HPDE6-E6E7 (cell line): ENCODE data around the gene FOSL1.

Source experiments
- DNase-seq: peaks from one replicate; pipeline ENCODE4 v3.0.0; 2011; ENCODE audit warnings: missing footprints; ENCODE audit errors: extremely low spot score

FOSL1 gene

GRCh38 chr11:65919573-65920371 lies 19.6 kb upstream of the FOSL1 start:
- DNase-seq: no peak

DNA sequence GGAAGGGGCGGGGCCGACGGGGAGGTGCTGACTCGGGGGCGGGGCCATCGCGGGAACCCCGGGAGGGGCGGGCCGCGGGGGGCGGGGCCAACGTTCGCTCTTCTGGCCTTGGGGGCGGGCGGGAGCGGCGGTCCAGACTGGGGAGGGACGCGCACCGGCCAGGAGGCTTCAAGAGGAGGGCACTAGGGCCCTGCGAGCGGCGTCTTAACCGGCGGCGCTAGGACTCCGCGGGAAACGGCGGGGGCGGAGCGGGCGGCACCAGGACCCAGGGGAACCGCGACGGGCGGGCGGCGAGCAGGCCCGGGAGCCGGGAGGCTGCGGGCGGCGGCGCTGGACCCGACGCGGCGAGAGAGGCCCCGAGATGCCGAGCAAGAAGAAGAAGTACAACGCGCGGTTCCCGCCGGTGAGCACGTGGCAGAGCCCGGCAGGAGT lies 19.0 kb upstream of the FOSL1 start, which contains the start of gene DRAP1:
Gene DRAP1 (plus strand): TSS at position 286 of the 432 bp plus-strand sequence. CDS start 76 bp downstream, at position 362.
- peak; percentile 91 for DNase-seq

DNA sequence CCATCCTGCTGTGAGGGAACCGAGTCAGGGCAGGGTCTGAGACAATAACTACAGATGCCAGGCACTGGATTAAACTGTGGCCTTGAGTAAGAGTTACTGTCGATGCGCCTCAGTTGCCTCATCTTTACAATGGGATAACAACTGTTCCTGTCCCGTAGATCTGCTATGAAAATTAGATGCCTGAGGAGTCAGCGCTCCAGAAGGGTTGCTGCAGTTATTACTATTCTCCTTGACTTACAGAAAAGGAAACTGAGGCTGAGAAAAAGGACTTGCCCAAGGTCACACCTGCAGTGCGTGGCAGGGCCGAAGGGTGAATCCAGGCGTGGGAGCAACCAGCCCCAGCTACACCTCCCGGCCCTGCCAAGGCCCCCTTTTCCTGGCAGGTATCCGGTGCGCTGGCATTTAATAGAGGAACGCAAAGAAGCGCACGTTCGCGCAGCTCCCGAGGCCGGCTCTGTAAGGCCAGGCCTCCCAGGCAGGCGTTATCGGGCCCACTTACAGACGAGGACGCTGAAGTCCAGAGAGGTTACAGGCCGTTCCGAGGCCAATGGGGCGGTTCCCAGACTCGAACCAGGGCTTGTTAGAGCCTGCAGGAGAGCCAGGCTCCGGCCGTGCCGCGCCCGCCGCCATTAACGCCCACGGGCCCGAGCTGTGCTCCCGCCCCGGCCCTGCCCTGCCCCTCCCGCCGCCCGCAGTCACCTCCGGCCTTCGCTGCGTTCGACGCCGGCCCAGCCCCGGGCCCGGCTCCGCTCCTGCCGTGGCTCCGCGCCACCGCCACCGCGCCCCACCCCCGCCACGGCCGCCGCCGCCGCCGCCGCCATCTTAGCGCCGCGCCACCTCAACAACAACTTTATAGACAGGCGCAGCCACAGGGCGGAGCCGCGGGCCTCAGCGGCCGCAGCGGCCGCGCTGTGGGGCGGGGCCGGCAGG lies 18.3 kb upstream of the FOSL1 start, which contains the start of gene C11orf68:
Gene C11orf68 (minus strand): TSS at position 852 of the 930 bp plus-strand sequence. CDS start 31 bp downstream, at position 821.
- DNase-seq: no peak

DNA sequence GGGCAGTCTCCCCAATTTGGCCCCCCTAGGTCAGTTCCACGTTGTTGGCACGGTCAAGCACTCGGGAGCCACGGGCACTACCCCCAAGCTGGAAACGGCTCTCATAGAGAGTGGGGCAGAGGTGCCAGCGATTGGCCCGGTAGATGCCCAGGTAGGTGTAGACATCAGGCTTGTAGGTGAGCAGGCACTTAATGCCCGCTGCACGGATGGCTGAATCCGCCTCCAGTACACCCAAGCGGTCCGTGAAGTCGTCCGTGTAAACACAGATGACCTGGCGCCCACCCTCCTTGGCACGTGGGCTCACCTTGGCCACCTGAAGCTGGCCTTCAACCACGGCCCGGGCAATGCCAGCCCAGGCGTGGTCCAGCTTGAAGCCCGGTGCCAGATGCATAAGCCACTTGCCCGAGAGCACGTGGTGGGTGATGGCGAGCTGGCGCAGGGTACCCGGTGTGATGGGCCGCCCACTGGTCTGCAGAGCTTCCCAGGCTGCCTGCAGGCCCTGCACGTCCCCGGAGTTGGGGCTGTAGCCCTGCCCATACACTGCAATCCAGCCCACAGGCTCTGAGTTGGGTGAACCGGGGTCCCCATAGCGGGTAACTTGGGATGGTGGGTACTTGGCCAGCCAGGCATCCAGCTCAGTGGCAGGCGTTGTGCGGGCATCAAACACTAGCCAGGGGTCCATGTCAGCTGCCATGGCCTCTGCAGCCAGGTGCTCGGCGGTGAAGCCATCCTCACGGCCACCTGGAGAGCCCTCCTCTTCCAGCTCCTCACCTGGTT lies 17.4 kb upstream of the FOSL1 start:
- no peak for DNase-seq

DNA sequence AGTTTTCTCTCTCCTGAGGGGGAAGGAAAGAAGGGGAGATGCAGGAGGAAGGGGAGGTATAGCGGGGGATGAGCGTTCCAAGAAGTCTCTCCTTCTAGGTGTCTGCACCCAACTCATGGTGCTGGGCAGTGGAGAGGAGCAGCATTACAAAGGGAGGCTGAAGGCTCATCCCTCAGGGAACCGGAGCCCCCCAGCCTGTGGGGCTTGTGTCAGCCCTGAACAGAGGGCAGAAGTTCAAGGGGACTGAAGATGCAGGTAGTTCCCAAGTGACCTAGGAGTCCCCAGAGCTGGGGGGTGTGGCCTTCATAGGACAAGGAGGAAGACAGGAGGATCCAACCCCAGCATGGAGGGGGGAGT lies 16.9 kb upstream of the FOSL1 start:
- no peak for DNase-seq

DNA sequence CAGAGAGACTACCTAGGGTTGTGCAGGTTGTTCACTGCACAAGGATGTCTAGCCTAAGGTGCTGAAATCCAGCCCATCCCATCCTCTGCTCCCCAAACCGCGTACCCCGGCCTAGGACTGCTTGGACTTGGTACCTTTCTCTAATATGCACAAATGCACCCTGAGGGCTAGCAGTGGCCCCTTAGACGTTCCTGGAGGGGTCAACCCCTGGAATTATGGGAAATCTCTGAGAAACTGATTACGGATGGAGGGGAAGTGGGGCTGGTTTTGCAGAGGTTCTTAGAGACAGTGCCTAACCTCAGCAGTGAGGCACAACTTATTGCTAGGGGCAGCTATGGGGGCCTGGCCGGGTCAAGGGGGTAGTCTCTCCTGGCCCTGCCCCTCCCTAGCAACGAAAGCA lies 16.2 kb upstream of the FOSL1 start:
- no peak for DNase-seq

GRCh38 chr11:65915821-65916251 lies 15.6 kb upstream of the FOSL1 start:
- peak; percentile 94 for DNase-seq

- DNase-seq: no peak
Observed at GRCh38 chr11:65915101-65915820, 15.1 kb upstream of the FOSL1 start.

DNA sequence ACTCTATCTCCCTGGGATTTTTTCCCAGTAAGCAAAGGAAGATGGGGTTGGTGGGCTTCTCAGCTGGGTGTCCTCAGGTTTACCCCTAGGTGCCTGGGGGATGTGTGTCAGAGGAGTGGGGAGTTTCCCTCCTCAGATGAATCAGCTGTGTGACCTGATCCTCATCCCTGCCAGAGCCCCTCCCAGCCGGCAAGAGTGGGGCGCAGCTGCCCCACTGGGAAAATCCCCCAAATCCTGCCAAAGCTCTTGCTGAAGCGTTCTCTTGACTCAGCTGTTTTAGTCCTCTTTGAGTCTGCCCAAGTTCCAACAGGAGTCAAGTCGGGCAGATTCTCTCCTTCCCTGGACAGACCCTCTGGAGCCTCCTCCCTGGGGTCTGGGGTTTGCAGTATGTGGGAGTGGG lies 12.7 kb upstream of the FOSL1 start:
- DNase-seq: peak; percentile 78

DNA sequence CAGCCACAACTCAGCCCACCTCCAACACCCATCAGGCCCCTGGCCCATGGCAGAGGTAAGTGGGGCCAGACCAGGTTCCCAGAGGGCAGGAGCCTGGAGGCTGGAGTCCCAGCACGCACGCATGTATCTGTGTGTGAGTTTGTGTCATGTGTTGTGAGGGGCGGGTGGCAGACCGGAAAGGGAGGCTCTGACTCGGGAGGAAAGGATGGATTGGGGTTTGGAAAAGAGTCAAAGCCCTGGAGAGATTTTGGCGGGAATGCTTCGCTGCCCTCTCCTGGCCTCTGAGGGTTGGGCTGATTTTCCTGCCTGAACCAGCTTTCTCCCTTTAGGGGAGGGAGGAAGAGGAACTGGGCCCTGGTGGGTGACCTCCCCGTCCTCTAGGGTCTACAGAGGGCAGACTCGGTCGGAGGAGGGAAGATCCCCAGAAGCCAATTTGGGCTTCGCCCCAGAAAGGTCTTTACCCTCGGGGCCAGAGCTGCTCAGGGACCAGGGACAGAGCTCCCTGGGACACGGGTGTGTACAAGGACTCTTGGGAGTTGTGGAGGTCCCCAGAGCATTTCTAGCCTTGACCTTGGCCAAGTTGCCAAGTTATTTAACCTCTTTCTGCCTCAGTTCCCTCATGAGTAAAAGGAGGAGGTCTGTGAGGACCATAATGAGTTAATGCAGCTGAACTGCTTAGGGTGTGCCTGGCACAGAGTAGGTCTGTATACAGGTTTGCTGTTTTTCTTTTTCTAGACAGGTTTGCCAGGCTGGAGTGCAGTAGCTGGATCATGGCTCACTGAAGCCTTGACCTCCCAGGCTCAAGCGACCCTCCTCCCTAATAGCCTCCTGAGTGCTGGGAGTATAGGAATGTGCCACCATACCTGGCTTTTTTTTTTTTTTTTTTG lies 11.7 kb upstream of the FOSL1 start:
- no peak for DNase-seq

DNA sequence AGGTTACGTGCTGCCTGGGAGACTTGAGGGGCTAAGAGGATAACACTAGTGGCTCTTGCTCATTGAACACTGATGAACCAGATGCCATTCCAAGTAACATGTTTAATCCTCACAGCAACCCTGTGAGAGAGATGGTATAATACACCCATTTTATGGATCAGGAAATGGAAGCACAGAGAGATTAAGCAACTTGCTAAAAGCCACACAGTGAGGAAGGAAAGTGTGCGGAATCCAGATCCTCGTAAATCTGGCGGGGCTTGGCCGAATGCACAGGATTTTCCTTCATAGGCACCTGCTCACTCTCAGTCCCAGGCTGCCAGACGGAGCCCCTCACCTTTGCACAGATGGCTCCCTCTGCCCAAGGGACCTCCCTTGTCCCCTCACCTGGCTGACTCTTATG lies 7.7 kb upstream of the FOSL1 start:
- no peak for DNase-seq

- DNase-seq: no peak
Observed at GRCh38 chr11:65906602-65907001, 6.4 kb upstream of the FOSL1 start.

GRCh38 chr11:65903715-65904114 lies 3.5 kb upstream of the FOSL1 start:
- DNase-seq: no peak

DNA sequence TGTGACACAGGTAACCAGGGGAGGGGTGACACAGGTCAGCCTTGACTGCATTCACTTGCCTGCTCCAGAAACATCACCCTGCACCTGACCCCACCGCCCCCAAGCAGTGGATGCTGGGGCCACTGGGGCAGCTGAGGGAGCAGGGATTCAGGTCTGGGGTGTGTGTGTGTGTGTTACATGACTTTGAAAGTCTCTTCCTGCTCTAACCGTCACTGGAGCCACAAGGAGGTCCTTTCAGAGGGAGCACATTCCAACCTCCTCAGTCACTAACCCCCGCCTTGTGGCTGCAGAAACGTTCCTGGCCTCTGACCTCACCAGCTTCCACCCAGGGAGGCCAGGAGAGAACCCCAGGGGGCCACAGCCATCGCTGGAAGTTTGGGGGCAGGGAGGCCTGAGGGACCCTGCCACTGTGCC lies 2.9 kb upstream of the FOSL1 start:
- DNase-seq: no peak

GRCh38 chr11:65900899-65901180 lies 652 bp upstream of the FOSL1 start:
- DNase-seq: no peak

GRCh38 chr11:65899356-65900124 lies 648 bp downstream of the FOSL1 start:
- DNase-seq: peak; percentile 76

DNA sequence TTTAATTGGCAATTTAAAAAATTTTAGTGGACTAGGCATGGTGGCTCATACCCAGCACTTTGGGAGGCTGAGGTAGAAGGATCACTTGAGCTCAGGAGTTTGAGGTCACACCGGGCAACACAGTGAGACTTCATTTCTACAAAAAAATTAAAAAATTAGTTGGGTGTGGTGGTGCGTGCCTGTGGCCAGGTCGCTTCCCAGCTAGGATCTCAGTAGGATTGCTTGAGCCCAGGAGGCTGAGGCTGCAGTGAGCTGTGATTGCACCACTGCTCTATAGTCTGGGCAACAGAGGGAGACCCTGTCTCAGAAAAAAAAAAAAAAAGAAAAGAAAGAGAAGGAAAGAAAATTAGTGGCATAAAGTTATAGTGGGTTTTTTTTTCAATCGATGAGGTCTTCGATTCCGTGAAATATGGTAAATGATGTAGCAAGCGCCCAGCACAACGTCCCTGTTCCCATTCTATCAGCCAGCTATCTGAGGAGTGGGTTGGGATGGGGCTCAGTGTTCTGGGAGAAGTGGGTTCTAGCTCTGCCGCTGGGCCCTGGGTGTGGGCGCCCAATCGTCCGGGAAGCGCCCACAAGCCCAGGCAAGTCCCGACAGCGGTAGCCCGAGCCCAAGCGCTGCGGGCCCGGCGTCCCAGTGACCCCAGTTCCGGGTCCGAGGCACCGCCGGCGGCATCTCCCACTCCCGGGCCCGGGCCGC lies 1.4 kb downstream of the FOSL1 start:
- no peak for DNase-seq

GRCh38 chr11:65897020-65897471 lies 3.1 kb downstream of the FOSL1 start:
- no peak for DNase-seq
